NCI-H510A (cell line): ENCODE measurements around the gene USP53.
A peak's percentile ranks its signal among the peaks of the same experiment; 100 is the strongest.
"Not testable (repeated sequence)": the region's sequence is repeated elsewhere in the genome, so short reads cannot be mapped to it uniquely, and the experiment has no call there.

Source experiments
- DNase-seq: peaks from one replicate; lab custom pipeline; 2025; lab: John Stamatoyannopoulos, UW

Gene USP53

GRCh38 chr4:119271361-119272085, 59.0 kb downstream of the USP53 start:
- no peak for DNase-seq

- DNase-seq = not testable (repeated sequence)
Measured at GRCh38 chr4:119279541-119279940, 67.0 kb downstream of the USP53 start.

GRCh38 chr4:119279945-119280344, 67.4 kb downstream of the USP53 start:
- not testable (repeated sequence) for DNase-seq

- DNase-seq = no peak
Measured at GRCh38 chr4:119281393-119281792, 68.9 kb downstream of the USP53 start.

- DNase-seq = no peak
Measured at GRCh38 chr4:119284876-119285780, 72.6 kb downstream of the USP53 start.

- no peak for DNase-seq
Measured at GRCh38 chr4:119286377-119287002, 74.0 kb downstream of the USP53 start.

- no peak for DNase-seq
Measured at GRCh38 chr4:119289313-119289712, 76.8 kb downstream of the USP53 start.

GRCh38 chr4:119290598-119290997, 78.1 kb downstream of the USP53 start:
- DNase-seq = no peak

- DNase-seq = no peak
Measured at GRCh38 chr4:119296356-119296755, 83.8 kb downstream of the USP53 start.

GRCh38 chr4:119297795-119298194, 85.3 kb downstream of the USP53 start:
- DNase-seq = no peak

- DNase-seq = no peak
Measured at GRCh38 chr4:119299260-119299671, 86.8 kb downstream of the USP53 start.

GRCh38 chr4:119299741-119300100, 87.2 kb downstream of the USP53 start:
- no peak for DNase-seq

GRCh38 chr4:119300101-119300978, 87.8 kb downstream of the USP53 start:
- no peak for DNase-seq

GRCh38 chr4:119302073-119302832, 89.7 kb downstream of the USP53 start:
- no peak for DNase-seq

- no peak for DNase-seq
Measured at GRCh38 chr4:119303587-119304305, 91.2 kb downstream of the USP53 start.

GRCh38 chr4:119304431-119304830, 91.9 kb downstream of the USP53 start:
- DNase-seq = no peak

GRCh38 chr4:119307606-119308005, 95.1 kb downstream of the USP53 start:
- DNase-seq = no peak

GRCh38 chr4:119310826-119311225, 98.3 kb downstream of the USP53 start:
- no peak for DNase-seq

- DNase-seq = no peak
Measured at GRCh38 chr4:119313237-119313636, 100.7 kb downstream of the USP53 start.

- peak; percentile 1 for DNase-seq
Measured at GRCh38 chr4:119314356-119314755, 101.8 kb downstream of the USP53 start.
